Osteoblast (primary cell): ENCODE results near the gene CFAP57. TPM values are rescaled to one million over a fixed set of nuclear protein-coding genes. Genes with fewer than 3 reads are reported as not detected.
A peak's percentile ranks its signal among the peaks of the same experiment; 100 is the strongest.

Source experiments
- DNase-seq: peaks from one replicate; pipeline ENCODE4 v3.0.0; 2011; ENCODE audit warnings: low spot score, mixed read lengths; ENCODE audit not compliant: insufficient read length; ENCODE audit errors: missing footprints
- H2AFZ ChIP-seq: 2 replicates; pipeline ENCODE4 v1.6.0; 2011; ENCODE audit warnings: mild to moderate bottlenecking, low read length
- H3K27ac ChIP-seq: 2 replicates; pipeline ENCODE4 v1.5.1; 2011; ENCODE audit warnings: mild to moderate bottlenecking, low read depth, low read length, moderate library complexity
- H3K27me3 ChIP-seq: 2 replicates; pipeline ENCODE4 v1.6.0; 2012; ENCODE audit warnings: mild to moderate bottlenecking, control low read depth, inconsistent platforms, low read length, moderate library complexity; ENCODE audit not compliant: insufficient read depth
- H3K36me3 ChIP-seq: 2 replicates; pipeline ENCODE4 v1.5.1; 2011; ENCODE audit warnings: mild to moderate bottlenecking, low read length, control low read depth, moderate library complexity; ENCODE audit not compliant: insufficient read depth
- H3K4me1 ChIP-seq: 2 replicates; pipeline ENCODE4 v1.5.1; 2011; ENCODE audit warnings: mild to moderate bottlenecking, low read length, control low read depth, moderate library complexity; ENCODE audit not compliant: insufficient read depth
- H3K4me2 ChIP-seq: 2 replicates; pipeline ENCODE4 v1.6.0; 2011; ENCODE audit warnings: mild to moderate bottlenecking, low read length; ENCODE audit not compliant: insufficient read depth
- H3K4me3 ChIP-seq: fragments of 200-600 bp; sonication (generic); 3 replicates; pipeline ENCODE4 v1.5.1; 2012; ENCODE audit warnings: mild to moderate bottlenecking, low read length, inconsistent platforms; ENCODE audit not compliant: insufficient read depth
- H3K79me2 ChIP-seq: 2 replicates; pipeline ENCODE4 v1.6.0; 2012; ENCODE audit warnings: mild to moderate bottlenecking, low read length, control low read depth, inconsistent platforms; ENCODE audit not compliant: insufficient read depth
- H3K9me3 ChIP-seq: 2 replicates; pipeline ENCODE4 v1.5.1; 2011; ENCODE audit warnings: low read depth, low read length, control low read depth
- H4K20me1 ChIP-seq: 2 replicates; pipeline ENCODE4 v1.6.0; 2012; ENCODE audit warnings: mild to moderate bottlenecking, low read length, control low read depth; ENCODE audit not compliant: insufficient read depth
- CTCF ChIP-seq: IDR thresholded peaks from 2 replicates; pipeline ENCODE4 v1.5.1; 2011; ENCODE audit warnings: mild to moderate bottlenecking, low read depth, low read length, moderate library complexity; ENCODE audit errors: extremely low read depth
- total RNA-seq: library from RNA; depleted of rRNA; stranded (reverse); fragments of >200 nt; gene quantifications from 2 replicates; pipeline ENCODE4 v1.2.3, GENCODE V29; 2012

CFAP57 gene
- total RNA-seq, 1 donor: under 0.01 TPM

DNA sequence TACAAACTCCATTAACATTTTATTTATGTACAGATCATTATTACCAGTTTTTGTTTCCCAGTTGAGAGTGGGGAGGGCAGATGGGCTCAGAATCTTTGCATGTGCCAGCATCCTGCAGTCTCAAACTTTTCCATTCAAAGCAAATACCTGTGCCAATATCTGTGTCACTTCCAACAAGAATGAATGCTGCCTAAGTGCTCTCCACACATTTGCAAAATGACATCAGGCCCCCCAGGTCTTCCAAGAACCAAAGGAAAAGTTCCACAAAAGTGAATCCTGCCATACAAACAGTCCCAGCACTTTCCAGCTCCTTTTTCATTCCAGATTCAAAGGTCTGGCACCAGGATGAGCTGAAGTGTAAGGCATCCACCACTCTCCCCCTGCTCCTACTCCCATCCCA lies 127.0 kb downstream of the CFAP57 start:
- Histone ChIP-seq H3K79me2 (no peaks in the 10 kb centered on the region), H3K4me2 (no peak overlapping the region), H3K27ac (no peak overlapping the region), H3K4me1 (peaks cover 29% of the 10 kb centered on the region), H3K27me3 (no peaks in the 10 kb centered on the region), H3K4me3 (no peak overlapping the region), H3K36me3 (no peaks in the 10 kb centered on the region), H2AFZ (no peak overlapping the region), H3K9me3 (no peaks in the 10 kb centered on the region), H4K20me1 (no peaks in the 10 kb centered on the region)
- TF ChIP-seq CTCF: no peak
- no peak for DNase-seq

DNA sequence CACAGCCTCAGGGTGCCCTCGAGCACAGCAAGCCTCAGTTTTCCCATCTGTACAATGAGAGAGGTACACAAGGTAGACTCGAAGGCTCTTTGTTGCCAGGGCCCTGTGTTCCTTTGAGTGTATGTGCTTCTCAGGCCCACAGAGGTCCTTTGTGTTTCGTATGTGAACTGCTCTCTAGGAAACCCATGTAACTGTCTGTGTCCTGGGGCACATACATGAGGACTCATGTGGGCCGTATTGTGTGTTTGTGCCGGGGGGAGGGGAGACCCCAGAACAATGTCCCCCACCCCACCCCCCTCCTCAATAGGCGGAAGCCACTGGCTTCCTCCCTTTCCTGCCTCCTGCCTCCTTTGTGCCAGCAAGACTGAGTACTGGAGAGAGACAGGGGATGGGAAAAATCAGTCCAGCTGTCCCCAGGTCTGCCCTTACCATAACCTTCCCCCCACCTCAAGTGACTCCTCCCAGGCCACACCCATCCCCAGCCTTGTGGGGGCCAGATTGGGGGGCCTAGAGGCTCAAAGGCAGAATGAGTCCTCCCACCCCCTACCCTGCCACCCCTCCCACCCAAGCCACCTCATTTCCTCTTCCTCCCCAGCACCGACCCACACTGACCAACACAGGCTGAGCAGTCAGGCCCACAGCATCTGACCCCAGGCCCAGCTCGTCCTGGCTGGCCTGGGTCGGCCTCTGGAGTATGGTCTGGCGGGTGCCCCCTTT lies 128.4 kb downstream of the CFAP57 start, which contains the start of gene TIE1:
Gene TIE1 (plus strand): TSS at position 605 of the 717 bp plus-strand sequence. CDS start 90 bp downstream, at position 695.
- Histone ChIP-seq H4K20me1 (no peaks in the 10 kb centered on the region), H3K4me3 (no peak within 1 kb of the TSS), H3K4me1 (peaks cover 16% of the 10 kb centered on the region), H3K27ac (no peak within 1 kb of the TSS), H2AFZ (no peak within 1 kb of the TSS), H3K79me2 (no peaks in the 10 kb centered on the region), H3K27me3 (no peaks in the 10 kb centered on the region), H3K36me3 (no peaks in the 10 kb centered on the region), H3K9me3 (no peaks in the 10 kb centered on the region), H3K4me2 (no peak within 1 kb of the TSS)
- TF ChIP-seq CTCF: no peak
- peak; percentile 49 for DNase-seq

- Histone ChIP-seq H3K4me1 (peaks cover 8% of the 10 kb centered on the region), H4K20me1 (no peaks in the 10 kb centered on the region), H3K4me2 (no peak overlapping the region), H3K36me3 (no peaks in the 10 kb centered on the region), H3K4me3 (no peak overlapping the region), H3K9me3 (no peaks in the 10 kb centered on the region), H3K79me2 (no peaks in the 10 kb centered on the region), H2AFZ (no peak overlapping the region), H3K27ac (no peak overlapping the region), H3K27me3 (no peaks in the 10 kb centered on the region)
- TF ChIP-seq CTCF: no peak
- peak; percentile 68 for DNase-seq
Measured at GRCh38 chr1:43302201-43302600, 130.1 kb downstream of the CFAP57 start.

- H3K4me1 ChIP-seq: peaks cover 8% of the 10 kb centered on the region
- H3K4me3 ChIP-seq: no peak overlapping the region
- no peaks in the 10 kb centered on the region for H3K9me3 ChIP-seq
- no peak overlapping the region for H3K27ac ChIP-seq
- peak; percentile 96 for DNase-seq
- no peaks in the 10 kb centered on the region for H3K36me3 ChIP-seq
- H3K4me2 ChIP-seq: peak overlapping the region; percentile 24
- no peak overlapping the region for H2AFZ ChIP-seq
- H4K20me1 ChIP-seq: no peaks in the 10 kb centered on the region
- TF ChIP-seq CTCF: no peak
- no peaks in the 10 kb centered on the region for H3K27me3 ChIP-seq
- no peaks in the 10 kb centered on the region for H3K79me2 ChIP-seq
Measured at GRCh38 chr1:43302721-43303470, 130.8 kb downstream of the CFAP57 start.
